ENCODE data around the gene TNFRSF14. TPM values are rescaled to one million over a fixed set of nuclear protein-coding genes. Genes with fewer than 3 reads are reported as not detected.

TNFRSF14 gene
- total RNA-seq, 3 donors from 2014 or later: 55.8 to 75.8 (median 67.8) TPM

GRCh38 chr1:2519029-2519685, 37.0 kb upstream of the TNFRSF14 start:
- DNase-seq (ENCODE audit: low spot score in 2 of 2): no peak
- no peaks in the 10 kb centered on the region for H3K4me1 ChIP-seq
- intact Hi-C loops (cut with DNase I; ENCODE audit: low total_unique reads): no loop called here
- H3K4me3 ChIP-seq: no peak overlapping the region
- peaks cover 13% of the 10 kb centered on the region for H3K36me3 ChIP-seq
- no peak for TF ChIP-seq POLR2AphosphoS5 (IDR thresholded peaks at IDR 0.05)
- no peak for TF ChIP-seq CTCF (IDR thresholded peaks at IDR 0.05)
- TF ChIP-seq POLR2A (IDR thresholded peaks at IDR 0.05): no peak
- no peaks in the 10 kb centered on the region for H3K9me3 ChIP-seq
- no peak overlapping the region for H3K27ac ChIP-seq
- H3K27me3 ChIP-seq: no peaks in the 10 kb centered on the region

GRCh38 chr1:2519729-2520128, 36.4 kb upstream of the TNFRSF14 start:
- Histone ChIP-seq H3K4me1 (no peaks in the 10 kb centered on the region), H3K9me3 (no peaks in the 10 kb centered on the region), H3K4me3 (no peak overlapping the region), H3K36me3 (peaks cover 13% of the 10 kb centered on the region), H3K27me3 (no peaks in the 10 kb centered on the region), H3K27ac (no peak overlapping the region)
- intact Hi-C loops (cut with DNase I; ENCODE audit: low total_unique reads): no loop called here
- TF ChIP-seq CTCF (IDR thresholded peaks at IDR 0.05): no peak
- TF ChIP-seq POLR2AphosphoS5 (IDR thresholded peaks at IDR 0.05): no peak
- TF ChIP-seq POLR2A (IDR thresholded peaks at IDR 0.05): no peak
- DNase-seq (ENCODE audit: low spot score in 2 of 2): no peak

GRCh38 chr1:2520206-2520605, 36.0 kb upstream of the TNFRSF14 start:
- Histone ChIP-seq H3K27me3 (no peaks in the 10 kb centered on the region), H3K36me3 (peaks cover 13% of the 10 kb centered on the region), H3K27ac (no peak overlapping the region), H3K4me3 (no peak overlapping the region), H3K4me1 (peaks cover 2 to 5% of the 10 kb centered on the region in 2 donors), H3K9me3 (no peaks in the 10 kb centered on the region)
- intact Hi-C loops (cut with DNase I; ENCODE audit: low total_unique reads): no loop called here
- no peak for DNase-seq (ENCODE audit: low spot score in 2 of 2)
- TF ChIP-seq POLR2AphosphoS5 (IDR thresholded peaks at IDR 0.05) (no peak), POLR2A (IDR thresholded peaks at IDR 0.05) (no peak), CTCF (IDR thresholded peaks at IDR 0.05) (no peak)

- no peak for TF ChIP-seq POLR2A (IDR thresholded peaks at IDR 0.05)
- TF ChIP-seq CTCF (IDR thresholded peaks at IDR 0.05): no peak
- no peak for TF ChIP-seq POLR2AphosphoS5 (IDR thresholded peaks at IDR 0.05)
- intact Hi-C loops (cut with DNase I; ENCODE audit: low total_unique reads): no loop called here
- H3K4me3 ChIP-seq: no peak overlapping the region
- no peaks in the 10 kb centered on the region for H3K9me3 ChIP-seq
- H3K4me1 ChIP-seq: peaks cover 2 to 7% of the 10 kb centered on the region in 2 donors
- no peaks in the 10 kb centered on the region for H3K27me3 ChIP-seq
- H3K36me3 ChIP-seq: peaks cover 13% of the 10 kb centered on the region
- H3K27ac ChIP-seq: no peak overlapping the region
- DNase-seq (ENCODE audit: low spot score in 2 of 2): no peak
These were observed 35.4 kb upstream of the TNFRSF14 start for GRCh38 chr1:2520806-2521205.

GRCh38 chr1:2522230-2522629, 33.9 kb upstream of the TNFRSF14 start:
- peaks cover 10 to 13% of the 10 kb centered on the region in 2 donors for H3K4me1 ChIP-seq
- no peaks in the 10 kb centered on the region for H3K27me3 ChIP-seq
- H3K9me3 ChIP-seq: no peaks in the 10 kb centered on the region
- TF ChIP-seq POLR2A (IDR thresholded peaks at IDR 0.05) (no peak), CTCF (IDR thresholded peaks at IDR 0.05) (no peak), POLR2AphosphoS5 (IDR thresholded peaks at IDR 0.05) (no peak)
- no peak overlapping the region for H3K4me3 ChIP-seq
- H3K36me3 ChIP-seq: peaks cover 10% of the 10 kb centered on the region
- intact Hi-C loops (cut with DNase I; ENCODE audit: low total_unique reads): no loop called here
- H3K27ac ChIP-seq: no peak overlapping the region
- DNase-seq (ENCODE audit: low spot score in 2 of 2): no peak

Data from breast epithelium (tissue), 4 donors.